ENCODE measurements around the gene SCN5A.

DNA sequence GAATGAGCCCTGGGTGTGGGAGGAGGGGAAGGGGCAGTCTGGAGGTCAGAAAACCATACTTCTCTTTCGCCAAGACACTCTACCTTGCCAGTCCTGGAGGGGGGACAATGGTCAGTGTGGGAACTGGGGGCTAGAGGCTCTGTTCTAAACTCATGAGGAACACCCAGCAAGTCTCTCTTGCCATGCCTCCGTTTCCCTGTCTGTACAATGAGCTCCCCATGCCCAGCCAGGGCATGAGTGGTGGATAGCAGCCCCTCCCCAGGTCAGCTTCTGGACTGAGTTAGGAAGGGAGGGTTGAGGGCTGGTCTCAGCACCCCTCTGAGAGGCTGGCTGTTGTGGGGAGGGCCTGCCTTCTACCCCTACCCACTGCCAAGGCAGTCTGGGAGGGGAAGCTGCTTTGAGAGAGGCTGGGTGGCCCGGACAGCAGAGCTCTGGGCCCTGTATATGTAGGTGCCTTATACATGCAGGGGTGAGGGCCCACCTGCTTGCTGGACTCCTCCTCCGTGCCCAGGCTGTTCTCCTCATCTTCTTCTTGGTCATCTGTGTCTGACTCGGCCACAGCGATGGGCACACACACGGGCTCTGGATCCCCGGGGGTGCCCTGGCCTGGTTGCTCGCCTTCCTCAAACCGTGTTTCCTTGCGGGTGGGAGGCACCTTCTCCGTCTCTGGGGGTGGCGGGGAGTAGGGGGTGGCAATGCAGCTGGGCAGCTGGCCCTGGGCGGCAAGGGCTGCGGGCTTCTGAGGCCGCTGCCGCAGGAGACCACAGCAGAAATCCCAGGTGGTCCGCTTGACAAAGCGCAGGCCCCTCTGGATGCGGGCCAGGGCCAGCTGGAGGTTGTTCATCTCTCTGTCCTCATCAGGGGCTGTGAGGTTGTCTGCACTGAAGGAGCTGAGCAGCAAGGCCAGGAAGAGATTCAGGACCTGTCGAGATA lies 68.8 kb downstream of the SCN5A start:
- TF ChIP-seq POLR2A (IDR thresholded peaks at IDR 0.05; ENCODE audit: low read depth) (no peak), EP300 (IDR thresholded peaks at IDR 0.05) (no peak), POLR2AphosphoS5 (IDR thresholded peaks at IDR 0.05) (no peak)
- TF ChIP-seq, protein P1, sequence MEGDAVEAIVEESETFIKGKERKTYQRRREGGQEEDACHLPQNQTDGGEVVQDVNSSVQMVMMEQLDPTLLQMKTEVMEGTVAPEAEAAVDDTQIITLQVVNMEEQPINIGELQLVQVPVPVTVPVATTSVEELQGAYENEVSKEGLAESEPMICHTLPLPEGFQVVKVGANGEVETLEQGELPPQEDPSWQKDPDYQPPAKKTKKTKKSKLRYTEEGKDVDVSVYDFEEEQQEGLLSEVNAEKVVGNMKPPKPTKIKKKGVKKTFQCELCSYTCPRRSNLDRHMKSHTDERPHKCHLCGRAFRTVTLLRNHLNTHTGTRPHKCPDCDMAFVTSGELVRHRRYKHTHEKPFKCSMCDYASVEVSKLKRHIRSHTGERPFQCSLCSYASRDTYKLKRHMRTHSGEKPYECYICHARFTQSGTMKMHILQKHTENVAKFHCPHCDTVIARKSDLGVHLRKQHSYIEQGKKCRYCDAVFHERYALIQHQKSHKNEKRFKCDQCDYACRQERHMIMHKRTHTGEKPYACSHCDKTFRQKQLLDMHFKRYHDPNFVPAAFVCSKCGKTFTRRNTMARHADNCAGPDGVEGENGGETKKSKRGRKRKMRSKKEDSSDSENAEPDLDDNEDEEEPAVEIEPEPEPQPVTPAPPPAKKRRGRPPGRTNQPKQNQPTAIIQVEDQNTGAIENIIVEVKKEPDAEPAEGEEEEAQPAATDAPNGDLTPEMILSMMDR (IDR thresholded peaks at IDR 0.05), result no peak
